ENCODE measurements around the gene RAP1GAP2. TPM values are rescaled to one million over a fixed set of nuclear protein-coding genes. Genes with fewer than 3 reads are reported as not detected.

Gene RAP1GAP2
- total and polyA plus RNA-seq, 11 donors = 13.5 to 44.1 (median 34.3) TPM

GRCh38 chr17:3002538-3003295 is 206.5 kb downstream of the RAP1GAP2 start:
- H3K27ac ChIP-seq = peak overlapping the region in 11 of 12 donors; percentile 59 to 91 (median 85)
- no peaks in the 10 kb centered on the region for H3K27me3 ChIP-seq
- DNase-seq = peak in 1 of 5 donors; percentile 56
- peaks cover 0 to 39% (median 29%) of the 10 kb centered on the region in 12 donors for H3K4me1 ChIP-seq
- no peaks in the 10 kb centered on the region for H3K9me3 ChIP-seq
- ATAC-seq = no peak
- no peak overlapping the region for H3K4me3 ChIP-seq
- 68 to 79% (median 73%) methylated on average over 13 to 14 of the region's 14 CpGs for WGBS, 4 donors
- peaks cover 0 to 13% (median 0%) of the 10 kb centered on the region in 9 donors for H3K36me3 ChIP-seq
- TF ChIP-seq, protein P1, sequence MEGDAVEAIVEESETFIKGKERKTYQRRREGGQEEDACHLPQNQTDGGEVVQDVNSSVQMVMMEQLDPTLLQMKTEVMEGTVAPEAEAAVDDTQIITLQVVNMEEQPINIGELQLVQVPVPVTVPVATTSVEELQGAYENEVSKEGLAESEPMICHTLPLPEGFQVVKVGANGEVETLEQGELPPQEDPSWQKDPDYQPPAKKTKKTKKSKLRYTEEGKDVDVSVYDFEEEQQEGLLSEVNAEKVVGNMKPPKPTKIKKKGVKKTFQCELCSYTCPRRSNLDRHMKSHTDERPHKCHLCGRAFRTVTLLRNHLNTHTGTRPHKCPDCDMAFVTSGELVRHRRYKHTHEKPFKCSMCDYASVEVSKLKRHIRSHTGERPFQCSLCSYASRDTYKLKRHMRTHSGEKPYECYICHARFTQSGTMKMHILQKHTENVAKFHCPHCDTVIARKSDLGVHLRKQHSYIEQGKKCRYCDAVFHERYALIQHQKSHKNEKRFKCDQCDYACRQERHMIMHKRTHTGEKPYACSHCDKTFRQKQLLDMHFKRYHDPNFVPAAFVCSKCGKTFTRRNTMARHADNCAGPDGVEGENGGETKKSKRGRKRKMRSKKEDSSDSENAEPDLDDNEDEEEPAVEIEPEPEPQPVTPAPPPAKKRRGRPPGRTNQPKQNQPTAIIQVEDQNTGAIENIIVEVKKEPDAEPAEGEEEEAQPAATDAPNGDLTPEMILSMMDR (IDR thresholded peaks at IDR 0.05) = no peak
- no peak for TF ChIP-seq POLR2A (IDR thresholded peaks at IDR 0.05)
- intact Hi-C loops (cut with DNase I) = loop anchor here in 2 of 10 donors (5.0 to 10.0 kb wide), 2 partner anchors 148 to 150 kb away; no protein-coding TSS in a partner anchor

DNA sequence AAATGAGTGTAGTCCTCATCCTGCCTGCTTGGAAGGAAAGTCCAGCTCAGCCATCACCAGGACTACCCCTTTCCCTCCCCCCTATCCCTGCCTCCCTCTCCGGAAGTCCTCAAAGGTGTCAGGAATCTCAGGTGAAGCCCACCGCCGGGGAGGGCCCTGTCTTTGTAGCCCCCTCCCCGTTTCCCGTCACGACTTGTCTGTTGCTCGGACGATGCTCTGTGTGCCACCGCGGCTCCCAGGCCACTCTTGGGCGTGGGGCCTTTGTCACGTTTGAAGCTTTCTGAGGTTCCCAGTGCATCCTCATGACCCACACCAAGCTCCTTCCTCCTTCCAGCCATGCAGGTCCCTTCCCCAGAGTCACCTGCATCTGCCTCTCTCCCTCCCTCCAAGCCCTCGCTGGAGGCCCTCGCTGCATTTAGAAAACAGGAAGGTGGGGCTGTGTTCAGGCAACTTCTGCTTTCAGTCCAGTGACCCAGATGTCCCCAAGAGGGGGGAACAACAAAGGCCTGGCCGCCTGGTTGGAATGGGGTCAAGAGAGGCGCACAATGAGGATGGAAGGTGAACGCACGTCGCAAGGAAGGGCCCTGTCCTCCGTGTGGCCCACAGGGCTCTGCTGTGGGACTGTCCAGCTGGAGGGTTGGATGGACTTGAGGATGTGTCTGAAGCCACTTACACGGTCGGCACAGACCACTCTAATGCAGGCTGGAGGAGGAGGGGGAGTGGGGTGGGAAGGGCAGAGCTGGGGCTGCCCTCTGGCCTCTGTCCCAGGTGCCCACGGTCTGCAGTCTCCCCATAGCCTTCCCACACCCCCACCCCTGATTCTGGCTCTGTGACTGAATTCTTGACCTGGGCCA is 207.3 kb downstream of the RAP1GAP2 start:
- Histone ChIP-seq H3K4me1 (peaks cover 0 to 39% (median 29%) of the 10 kb centered on the region in 12 donors), H3K27me3 (no peaks in the 10 kb centered on the region), H3K4me3 (peak overlapping the region in 9 of 12 donors; percentile 6 to 38 (median 27)), H3K36me3 (peaks cover 0 to 18% (median 0%) of the 10 kb centered on the region in 9 donors), H3K27ac (peak overlapping the region; percentile 59 to 91 (median 84)), H3K9me3 (no peaks in the 10 kb centered on the region)
- no peak for TF ChIP-seq POLR2A (IDR thresholded peaks at IDR 0.05)
- TF ChIP-seq, protein P1 (IDR thresholded peaks at IDR 0.05) = no peak
- peak in 2 of 4 donors; percentile 15 to 47 for ATAC-seq
- DNase-seq = peak; percentile 42 to 65 (median 58)
- intact Hi-C loops (cut with DNase I) = loop anchor here in 4 of 10 donors (2.0 to 10.0 kb wide), 4 partner anchors 149 to 175 kb away; no protein-coding TSS in a partner anchor
- 44 to 56% (median 54%) methylated on average over 21 to 23 of the region's 23 CpGs for WGBS, 4 donors

- Histone ChIP-seq H3K9me3 (no peaks in the 10 kb centered on the region), H3K27me3 (no peaks in the 10 kb centered on the region), H3K4me1 (peaks cover 0 to 39% (median 29%) of the 10 kb centered on the region in 12 donors), H3K36me3 (peaks cover 0 to 23% (median 0%) of the 10 kb centered on the region in 9 donors), H3K27ac (peak overlapping the region; percentile 59 to 91 (median 84)), H3K4me3 (peak overlapping the region in 9 of 12 donors; percentile 6 to 38 (median 27))
- TF ChIP-seq POLR2A (IDR thresholded peaks at IDR 0.05) = peak in 1 of 2 donors; percentile 18
- TF ChIP-seq, protein P1 (IDR thresholded peaks at IDR 0.05) = no peak
- peak; percentile 93 to 96 (median 94) for ATAC-seq
- DNase-seq = peak; percentile 98 to 99 (median 99)
- 0 to 11% (median 4%) methylated on average over 9 to 36 of the region's 36 CpGs for WGBS, 4 donors
- intact Hi-C loops (cut with DNase I) = loop anchor here in 4 of 10 donors (2.0 to 10.0 kb wide), 4 partner anchors 149 to 175 kb away; no protein-coding TSS in a partner anchor
Observed at GRCh38 chr17:3004150-3004801, 208.0 kb downstream of the RAP1GAP2 start.

Data from heart left ventricle (tissue), 16 donors.